Peyer's patch (tissue), 4 donors: ENCODE measurements around the gene MED17.

Experiments
- POLR2A ChIP-seq, 2 donors: fragments of 450-650 bp; IDR thresholded peaks; one replicate each; pipeline ENCODE4 v1.5.1; 2017; ENCODE audit warnings: antibody characterized with exemption in 2 of 2, mild to moderate bottlenecking in 2 of 2, moderate library complexity in 2 of 2
- TF ChIP-seq, protein P1 (sequence below), 6 experiments: fragments of 450-650 bp in 4 of 6; fragments of 200-600 bp in 2 of 6; sonication (generic) in 1 of 6; IDR thresholded peaks; one replicate each; pipeline ENCODE4 v1.5.1; 2017 to 2019; ENCODE audit warnings: antibody characterized with exemption in 6 of 6, mild to moderate bottlenecking in 3 of 6, moderate library complexity in 1 of 6

DNA sequence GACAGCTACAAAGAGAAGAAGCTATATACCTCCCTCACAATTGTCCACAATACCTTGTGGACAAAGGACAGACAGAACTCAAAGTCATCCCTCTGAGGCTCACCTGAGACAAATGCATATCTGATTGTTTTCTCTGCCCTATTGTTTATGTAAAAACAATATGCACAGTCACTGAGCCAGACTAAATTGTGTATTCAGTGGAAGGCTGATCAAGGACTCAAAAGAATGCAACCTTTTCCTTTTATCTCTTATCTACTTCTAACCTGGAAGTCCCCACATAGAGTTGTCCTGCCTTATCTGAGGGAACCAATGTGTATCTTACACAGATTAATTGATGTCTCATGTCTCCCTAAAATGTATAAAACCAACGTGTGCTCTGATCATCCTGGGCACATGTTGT lies 13.9 kb upstream of the MED17 start:
- TF ChIP-seq POLR2A (IDR thresholded peaks at IDR 0.05): no peak
- TF ChIP-seq, protein P1, sequence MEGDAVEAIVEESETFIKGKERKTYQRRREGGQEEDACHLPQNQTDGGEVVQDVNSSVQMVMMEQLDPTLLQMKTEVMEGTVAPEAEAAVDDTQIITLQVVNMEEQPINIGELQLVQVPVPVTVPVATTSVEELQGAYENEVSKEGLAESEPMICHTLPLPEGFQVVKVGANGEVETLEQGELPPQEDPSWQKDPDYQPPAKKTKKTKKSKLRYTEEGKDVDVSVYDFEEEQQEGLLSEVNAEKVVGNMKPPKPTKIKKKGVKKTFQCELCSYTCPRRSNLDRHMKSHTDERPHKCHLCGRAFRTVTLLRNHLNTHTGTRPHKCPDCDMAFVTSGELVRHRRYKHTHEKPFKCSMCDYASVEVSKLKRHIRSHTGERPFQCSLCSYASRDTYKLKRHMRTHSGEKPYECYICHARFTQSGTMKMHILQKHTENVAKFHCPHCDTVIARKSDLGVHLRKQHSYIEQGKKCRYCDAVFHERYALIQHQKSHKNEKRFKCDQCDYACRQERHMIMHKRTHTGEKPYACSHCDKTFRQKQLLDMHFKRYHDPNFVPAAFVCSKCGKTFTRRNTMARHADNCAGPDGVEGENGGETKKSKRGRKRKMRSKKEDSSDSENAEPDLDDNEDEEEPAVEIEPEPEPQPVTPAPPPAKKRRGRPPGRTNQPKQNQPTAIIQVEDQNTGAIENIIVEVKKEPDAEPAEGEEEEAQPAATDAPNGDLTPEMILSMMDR (IDR thresholded peaks at IDR 0.05): no peak
